Activated B cell treated with CpG ODN at 0.5 μM for 24 hours (primary cell): ENCODE measurements around the gene APBA1. TPM values are rescaled to one million over a fixed set of nuclear protein-coding genes. Genes with fewer than 3 reads are reported as not detected.

ENCODE experiments used
- ATAC-seq: fragments of 200-7000 bp; cut with Tn5 transposase; one replicate; pipeline ENCODE4 v1.10.0; 2021; ENCODE audit warnings: low read depth, mild to moderate bottlenecking, moderate library complexity
- CTCF ChIA-PET: fragments of 350-600 bp; sonication (Branson Sonifier 250); formaldehyde crosslinking; loops from one replicate; lab custom pipeline; 2021; ENCODE audit warnings: antibody characterized with exemption; lab: Charles Lee
- POLR2A ChIA-PET: fragments of 350-600 bp; sonication (Branson Sonifier 250); formaldehyde crosslinking; loops from one replicate; lab custom pipeline; 2021; ENCODE audit warnings: antibody characterized with exemption; lab: Charles Lee
- DNase-seq: peaks from one replicate; pipeline ENCODE4 v3.0.0; 2022
- H3K27ac Mint-ChIP-seq: one replicate; pipeline ENCODE4 v1.8.0; 2020; ENCODE audit warnings: mixed read lengths
- H3K27me3 Mint-ChIP-seq: one replicate; pipeline ENCODE4 v1.8.0; 2021; ENCODE audit warnings: mixed read lengths
- H3K36me3 Mint-ChIP-seq: one replicate; pipeline ENCODE4 v1.8.0; 2021; ENCODE audit warnings: low read depth, mixed read lengths
- H3K4me1 Mint-ChIP-seq: one replicate; pipeline ENCODE4 v1.8.0; 2021; ENCODE audit warnings: mixed read lengths
- H3K4me3 Mint-ChIP-seq: one replicate; pipeline ENCODE4 v1.8.0; 2020; ENCODE audit warnings: mild to moderate bottlenecking, mixed read lengths
- H3K9me3 Mint-ChIP-seq: one replicate; pipeline ENCODE4 v1.8.0; 2020; ENCODE audit warnings: mixed read lengths
- CTCF ChIP-seq: fragments of 200-600 bp; IDR thresholded peaks from one replicate; pipeline ENCODE4 v1.8.0; 2022; ENCODE audit warnings: antibody characterized with exemption, mild to moderate bottlenecking
- intact Hi-C: fragments of 100-400 bp; cut with micrococcal nuclease; formaldehyde crosslinking; loops from one replicate; pipeline ENCODE4 v1.15.1; 2024
- total RNA-seq: library from RNA; stranded (reverse); gene quantifications from 2 replicates; pipeline ENCODE4 v1.2.3, GENCODE V29; 2022

The APBA1 gene
- total RNA-seq, 1 donor from 2014 or later: not detected

DNA sequence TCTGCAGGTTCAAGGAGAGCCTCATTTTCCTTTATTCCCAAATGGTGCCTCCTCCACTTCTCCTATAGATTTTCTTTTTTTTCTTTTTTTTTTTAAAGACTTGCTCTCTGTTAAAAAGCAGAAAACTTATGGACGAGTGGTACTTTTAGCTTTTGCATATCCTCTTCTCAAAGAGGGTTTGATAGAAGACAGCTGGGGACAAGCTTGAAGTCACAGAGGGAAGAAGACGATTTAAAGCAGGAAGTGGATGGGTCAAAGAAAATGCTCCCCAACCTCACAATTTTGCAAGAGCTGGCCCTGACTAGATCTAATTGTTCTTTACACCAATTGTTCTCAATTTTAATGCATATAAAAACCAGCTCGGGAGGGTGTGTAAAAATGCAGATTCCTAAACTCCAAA is 48.9 kb downstream of the APBA1 start:
- ChIA-PET POLR2A (no interaction called here), CTCF (no interaction called here)
- H3K27ac Mint-ChIP-seq: no peak overlapping the region
- no peak overlapping the region for H3K4me3 Mint-ChIP-seq
- H3K36me3 Mint-ChIP-seq: no peaks in the 10 kb centered on the region
- no peaks in the 10 kb centered on the region for H3K9me3 Mint-ChIP-seq
- no peaks in the 10 kb centered on the region for H3K4me1 Mint-ChIP-seq
- peaks cover 10% of the 10 kb centered on the region for H3K27me3 Mint-ChIP-seq
- no peak for TF ChIP-seq CTCF
- no peak for ATAC-seq
- no peak for DNase-seq
- intact Hi-C loops: no loop called here

- TF ChIP-seq CTCF: no peak
- Mint-ChIP-seq H3K36me3 (no peaks in the 10 kb centered on the region), H3K4me1 (no peaks in the 10 kb centered on the region), H3K9me3 (no peaks in the 10 kb centered on the region), H3K27ac (no peak overlapping the region), H3K4me3 (no peak overlapping the region), H3K27me3 (peaks cover 4% of the 10 kb centered on the region)
- ATAC-seq (no peak), DNase-seq (no peak)
- POLR2A ChIA-PET: no interaction called here
- CTCF ChIA-PET: no interaction called here
- intact Hi-C loops: no loop called here
These were observed 49.5 kb downstream of the APBA1 start for GRCh38 chr9:69622676-69623075.

DNA sequence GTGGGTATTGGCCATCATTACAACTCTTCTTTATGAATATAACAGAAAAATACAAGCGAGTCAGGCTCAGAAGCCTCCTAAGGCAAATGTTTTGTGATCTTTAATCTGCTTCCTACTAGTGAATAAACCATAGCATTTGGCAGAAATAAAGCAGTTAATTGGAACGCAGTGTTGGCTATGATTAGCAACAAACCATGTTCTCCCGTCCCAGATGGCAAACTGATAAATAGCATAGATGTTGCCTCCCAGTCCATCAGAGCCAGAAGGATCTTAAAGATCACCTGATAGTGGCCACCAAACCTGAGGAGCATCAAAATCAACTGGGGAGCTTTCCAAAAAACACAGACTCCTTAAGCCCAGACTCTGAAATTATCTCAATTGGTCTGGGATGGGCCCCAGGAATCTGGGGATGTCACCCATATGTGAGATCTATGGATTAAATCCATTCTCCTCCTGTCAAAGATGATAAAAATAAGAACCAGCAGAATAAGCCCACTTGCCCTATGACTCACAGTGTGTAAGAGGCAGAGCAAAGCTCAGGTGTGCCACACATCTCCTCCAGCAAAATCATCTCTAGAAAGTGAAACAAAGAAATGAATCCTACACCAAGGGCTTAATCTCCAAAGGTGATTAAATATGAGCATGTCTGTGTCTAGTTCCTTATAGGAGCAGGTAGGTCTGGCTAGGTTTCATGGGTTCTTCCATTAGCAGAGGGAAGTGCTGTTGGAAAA is 50.3 kb downstream of the APBA1 start:
- Mint-ChIP-seq H3K36me3 (no peaks in the 10 kb centered on the region), H3K4me3 (no peak overlapping the region), H3K27me3 (peaks cover 4% of the 10 kb centered on the region), H3K27ac (no peak overlapping the region), H3K9me3 (no peaks in the 10 kb centered on the region), H3K4me1 (no peaks in the 10 kb centered on the region)
- ATAC-seq (no peak), DNase-seq (no peak)
- intact Hi-C loops: no loop called here
- ChIA-PET CTCF (no interaction called here), POLR2A (no interaction called here)
- TF ChIP-seq CTCF: no peak

- no peak overlapping the region for H3K4me3 Mint-ChIP-seq
- H3K27me3 Mint-ChIP-seq: peaks cover 4% of the 10 kb centered on the region
- no peaks in the 10 kb centered on the region for H3K9me3 Mint-ChIP-seq
- DNase-seq: no peak
- TF ChIP-seq CTCF: no peak
- no peak overlapping the region for H3K27ac Mint-ChIP-seq
- intact Hi-C loops: no loop called here
- ChIA-PET CTCF (no interaction called here), POLR2A (no interaction called here)
- H3K36me3 Mint-ChIP-seq: no peaks in the 10 kb centered on the region
- H3K4me1 Mint-ChIP-seq: no peaks in the 10 kb centered on the region
- ATAC-seq: no peak
These were observed 51.4 kb downstream of the APBA1 start for GRCh38 chr9:69620731-69621130.

DNA sequence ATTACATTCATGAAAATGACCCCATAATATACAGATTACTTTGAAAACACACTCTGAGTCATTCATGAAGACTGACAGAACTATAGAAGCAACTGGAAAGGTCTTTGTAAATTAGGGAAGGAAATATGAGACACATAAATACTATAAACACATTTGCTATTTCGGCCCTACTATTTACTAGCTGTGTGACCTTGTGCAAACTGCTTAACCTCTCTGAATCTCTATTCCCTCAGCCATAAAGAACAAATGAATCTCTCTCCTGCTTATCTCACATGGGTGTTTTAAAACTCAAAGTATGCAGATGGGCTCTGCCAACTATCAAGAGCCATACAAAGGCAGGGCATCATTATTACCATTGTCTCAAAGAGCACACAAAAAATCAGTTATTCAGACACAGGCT is 52.9 kb downstream of the APBA1 start:
- Mint-ChIP-seq H3K27me3 (no peaks in the 10 kb centered on the region), H3K4me3 (no peak overlapping the region), H3K36me3 (no peaks in the 10 kb centered on the region), H3K27ac (no peak overlapping the region), H3K4me1 (no peaks in the 10 kb centered on the region), H3K9me3 (no peaks in the 10 kb centered on the region)
- ChIA-PET POLR2A (no interaction called here), CTCF (no interaction called here)
- intact Hi-C loops: no loop called here
- no peak for ATAC-seq
- no peak for DNase-seq
- TF ChIP-seq CTCF: no peak
